DMS53 treated with DMSO at 0.1 percent for 48 hours (cell line): Measurements from ENCODE around the gene MYBPHL.
"Not testable (repeated sequence)": the region's sequence is repeated elsewhere in the genome, so short reads cannot be mapped to it uniquely, and the experiment has no call there.

Experiments used
- DNase-seq: peaks from one replicate; lab custom pipeline; 2025; ENCODE audit not compliant: unreplicated experiment; lab: John Stamatoyannopoulos, UW

The MYBPHL gene

DNA sequence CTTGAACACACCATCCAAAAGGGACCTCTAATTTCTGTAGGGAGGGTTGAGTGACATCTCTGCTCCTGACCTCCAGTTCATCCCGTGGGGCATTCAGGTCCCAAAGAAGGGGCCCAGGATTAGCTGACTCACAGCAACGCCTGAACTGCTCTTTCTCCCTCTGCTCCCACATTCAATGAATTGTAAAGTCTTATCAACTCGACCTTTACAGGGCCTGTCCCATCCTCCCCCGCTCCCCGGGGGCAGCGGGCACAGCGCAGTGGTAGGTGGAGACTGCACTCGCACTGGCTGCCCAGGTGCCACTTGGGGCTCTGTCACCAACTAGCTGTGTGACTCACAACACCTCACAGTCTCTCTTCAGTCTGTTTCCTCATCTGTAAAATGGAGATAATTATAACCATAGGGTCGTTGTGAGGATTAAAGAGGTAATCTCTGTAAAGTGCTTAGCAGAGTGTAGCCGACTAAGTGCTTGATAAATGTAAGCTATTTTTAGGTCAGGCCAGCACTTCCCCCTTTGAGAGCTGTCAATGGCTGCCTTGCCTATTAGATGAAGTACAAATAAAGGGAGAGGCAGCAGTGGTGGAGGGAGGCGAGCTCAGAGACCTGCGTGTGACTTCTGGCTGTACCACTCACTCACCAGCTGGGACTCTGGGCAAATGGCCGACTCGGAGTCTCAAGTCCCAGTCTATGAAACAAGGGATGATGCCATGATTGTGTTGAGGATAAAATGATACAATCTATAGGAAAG, 637 bp upstream of the MYBPHL start:
- peak; percentile 27 for DNase-seq

GRCh38 chr1:109305991-109306390, 820 bp downstream of the MYBPHL start:
- not testable (repeated sequence) for DNase-seq

DNA sequence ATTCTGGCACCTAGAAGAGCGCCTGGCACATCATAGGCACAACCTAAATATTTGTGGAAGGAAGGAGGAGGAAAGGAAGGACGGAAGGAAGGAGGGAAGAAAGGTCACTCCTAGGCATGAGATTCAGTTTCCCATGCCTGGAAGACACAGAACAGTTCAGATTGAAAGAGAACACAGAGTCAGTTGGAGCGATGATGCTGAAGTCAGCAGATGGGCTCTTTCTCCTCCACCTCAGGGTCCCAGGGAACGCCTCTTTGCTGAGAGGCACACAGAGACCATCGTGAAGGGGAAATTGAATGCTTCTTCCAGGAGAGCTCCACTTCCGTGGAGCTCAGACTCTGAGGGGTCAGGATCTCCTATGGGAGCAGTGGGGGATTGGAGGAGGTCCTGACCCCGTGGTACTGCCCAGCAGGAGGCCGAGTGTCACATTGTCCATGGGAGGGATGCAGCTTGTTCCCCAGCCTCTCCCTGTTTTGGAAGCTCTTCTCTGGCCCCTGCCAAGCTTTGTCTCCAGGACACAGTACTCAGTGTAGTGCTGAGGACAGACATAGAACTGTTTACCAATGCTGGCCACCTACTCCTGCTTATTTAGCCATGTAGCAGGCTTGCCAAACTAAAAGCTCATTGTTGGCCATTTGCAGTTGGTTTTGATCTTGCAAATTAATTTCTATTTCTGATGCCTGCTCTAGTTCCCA, 2.4 kb downstream of the MYBPHL start:
- DNase-seq = no peak

DNA sequence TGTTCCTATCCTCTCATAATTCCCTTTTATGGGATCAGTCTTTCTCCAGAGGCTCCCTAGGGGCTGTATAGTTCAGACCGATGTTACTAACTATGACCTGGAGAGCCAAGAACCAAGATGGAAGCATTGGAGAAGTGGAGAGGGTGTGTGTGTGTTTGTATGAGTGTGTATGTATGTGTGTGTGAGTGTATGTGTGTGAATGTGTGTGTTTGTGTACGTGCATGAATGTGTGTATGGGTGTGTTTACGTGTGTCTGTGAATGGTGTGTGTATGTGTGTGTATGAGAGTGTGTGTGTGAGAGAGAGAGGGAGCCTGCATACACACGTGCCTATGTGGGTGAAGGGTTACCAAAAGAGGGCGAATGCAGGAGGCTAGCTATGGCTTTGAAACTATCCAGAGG, 4.9 kb downstream of the MYBPHL start:
- DNase-seq = no peak

DNA sequence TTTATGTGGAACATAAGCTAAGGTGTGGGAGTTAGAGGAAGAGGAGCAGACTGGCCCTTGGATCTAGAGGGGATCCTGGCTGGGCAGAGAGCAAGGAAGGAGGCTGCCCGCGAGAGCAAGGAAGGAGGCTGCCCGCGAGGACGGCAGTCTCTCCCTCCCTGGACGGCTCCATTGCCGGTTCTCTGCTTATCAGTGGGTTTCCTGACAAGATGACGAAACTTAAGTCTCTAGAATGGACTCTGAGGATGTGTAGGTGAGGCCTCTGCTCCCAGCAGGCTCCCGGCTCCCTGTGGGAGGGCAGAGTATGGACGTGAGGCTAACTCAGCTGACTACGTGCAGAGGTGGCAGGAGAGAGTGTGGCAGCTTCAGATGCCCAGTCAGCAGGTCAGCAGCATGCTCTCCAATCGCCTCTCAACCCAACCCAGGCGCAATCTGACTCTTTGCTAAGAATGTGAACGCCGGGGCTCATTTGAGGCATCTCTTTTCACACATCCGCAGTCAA, 6.1 kb downstream of the MYBPHL start:
- DNase-seq = no peak

- no peak for DNase-seq
Measured at GRCh38 chr1:109299558-109300343, 7.1 kb downstream of the MYBPHL start.

DNA sequence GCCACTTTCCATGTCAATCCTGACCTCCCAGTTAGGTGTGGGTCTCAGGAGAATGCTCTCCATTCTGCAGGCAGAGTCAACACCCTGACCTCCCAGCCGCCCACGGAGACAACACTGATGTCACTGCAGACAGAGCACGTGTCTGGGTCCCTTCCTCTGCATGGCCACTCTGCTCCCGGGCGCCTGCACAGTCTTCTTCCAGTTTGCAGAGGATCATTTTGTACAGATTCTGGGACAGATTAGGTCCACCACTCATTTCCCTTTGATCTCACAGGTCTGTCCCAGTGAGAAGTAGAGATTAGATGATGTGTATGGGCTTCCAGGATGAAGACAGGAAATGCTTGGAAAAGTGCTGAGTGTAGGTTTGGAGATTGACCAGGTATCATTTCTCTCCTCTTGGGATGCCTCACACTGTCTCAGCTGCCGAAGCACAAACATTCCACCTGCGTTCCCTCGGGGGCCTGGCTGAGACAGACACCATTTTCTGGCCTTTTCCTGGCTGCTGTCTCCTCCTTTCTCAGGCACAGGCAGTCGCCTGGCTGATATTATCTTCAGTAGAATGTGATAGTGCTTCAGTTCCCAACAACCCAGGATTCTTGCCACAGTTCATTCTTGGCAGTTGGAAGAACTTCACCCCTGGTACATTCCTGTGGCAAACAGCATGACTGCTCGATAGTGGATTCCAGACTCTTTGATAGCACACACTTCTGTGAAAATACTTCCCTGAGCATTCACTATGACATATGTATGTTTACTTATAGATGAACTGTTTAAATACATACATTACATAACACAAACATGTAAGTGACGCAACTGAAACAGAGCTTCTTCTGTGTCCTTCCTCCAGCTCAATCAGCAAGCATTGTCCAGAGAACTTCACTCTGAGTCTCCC, 7.9 kb downstream of the MYBPHL start:
- peak; percentile 18 for DNase-seq

GRCh38 chr1:109296782-109297181, 10.0 kb downstream of the MYBPHL start:
- no peak for DNase-seq

DNA sequence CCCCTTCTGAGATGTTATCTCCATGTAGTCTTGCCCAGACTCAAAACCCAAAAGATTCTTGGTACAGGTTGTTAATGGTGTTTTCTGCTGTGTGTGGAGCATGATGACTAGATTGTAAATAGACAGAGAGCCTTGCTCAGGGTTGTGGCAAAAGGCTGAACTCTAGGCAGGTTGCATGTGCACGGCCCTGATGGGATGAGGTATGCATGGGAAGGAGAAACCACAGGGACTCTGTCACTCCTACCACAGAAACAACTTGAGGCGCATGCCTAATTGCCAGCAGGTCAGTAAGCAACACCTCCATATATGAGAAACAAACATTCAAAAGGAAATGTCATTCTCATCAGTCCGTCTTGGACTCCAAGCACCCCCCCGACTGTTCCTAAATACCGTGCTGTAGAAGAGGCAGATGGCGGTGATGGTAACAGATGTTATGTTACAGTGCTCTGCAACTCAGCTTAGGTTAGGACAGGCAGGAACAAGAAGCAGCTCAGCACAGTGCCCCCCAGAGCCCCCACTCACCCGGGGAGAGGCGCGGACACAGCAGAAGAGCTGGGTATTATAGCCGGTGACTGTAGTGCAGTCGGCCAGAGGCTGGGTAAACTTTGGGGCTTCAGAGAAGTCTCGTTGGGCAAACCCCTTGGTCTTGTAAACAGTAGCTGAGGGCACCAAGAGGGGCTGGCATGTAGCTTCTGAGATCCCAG, 10.9 kb downstream of the MYBPHL start:
- no peak for DNase-seq

DNA sequence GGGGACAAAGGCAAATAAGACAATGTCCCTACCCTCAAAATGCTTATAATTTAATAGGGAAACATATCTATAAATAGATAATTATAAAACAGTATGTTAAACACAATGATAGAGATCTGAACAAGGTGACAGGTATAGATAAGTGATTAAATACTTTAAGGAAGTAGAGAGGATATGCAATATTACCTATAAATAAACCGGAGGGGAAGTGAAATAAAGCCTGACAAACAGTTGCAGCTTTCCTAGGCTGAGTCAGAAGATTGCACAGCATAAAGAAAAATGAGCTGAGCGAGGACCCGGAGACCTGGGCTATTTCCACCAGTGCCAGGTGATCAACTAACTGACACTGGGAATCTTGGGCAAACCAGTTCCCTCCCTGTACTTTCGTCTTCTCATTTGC, 12.3 kb downstream of the MYBPHL start:
- DNase-seq = no peak

DNA sequence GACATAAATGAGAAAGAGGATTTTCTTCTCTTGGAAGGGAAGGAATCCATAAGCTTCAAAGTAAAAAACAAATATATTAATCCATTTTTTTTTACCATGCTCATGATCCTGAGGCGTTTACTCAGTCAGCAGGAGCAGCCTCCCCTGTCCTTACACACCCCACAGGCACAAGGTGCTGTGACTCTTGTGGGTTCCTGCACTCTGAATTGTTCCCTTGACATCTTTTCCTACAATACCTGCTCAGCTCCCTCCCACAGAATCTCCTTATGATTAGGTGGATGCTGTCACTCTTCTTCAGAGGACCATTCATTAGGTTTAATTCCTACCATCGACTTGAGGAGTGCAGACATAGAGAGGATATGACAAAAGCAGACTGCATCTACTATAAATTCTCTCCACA, 13.8 kb downstream of the MYBPHL start:
- no peak for DNase-seq

- DNase-seq = no peak
Measured at GRCh38 chr1:109292364-109292763, 14.4 kb downstream of the MYBPHL start.

- no peak for DNase-seq
Measured at GRCh38 chr1:109290998-109291397, 15.8 kb downstream of the MYBPHL start.

DNA sequence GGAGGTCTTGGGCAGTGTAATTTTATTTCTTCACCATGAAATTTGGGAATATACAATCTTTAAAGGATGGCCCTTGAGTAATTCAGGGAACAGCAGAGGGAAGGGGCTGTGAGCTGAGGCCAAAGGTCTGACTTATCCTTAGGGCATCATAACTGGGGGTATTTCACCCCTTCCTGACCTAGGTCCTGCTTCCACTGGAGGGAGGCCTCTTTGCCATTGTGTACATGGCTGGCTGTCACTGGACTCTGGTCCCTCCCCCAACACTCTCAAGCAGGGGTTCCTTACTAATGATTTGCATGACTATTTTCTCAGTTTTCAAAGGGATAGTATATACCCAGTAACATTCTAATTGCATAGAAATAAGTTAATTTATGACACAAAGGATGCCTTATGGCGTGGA, 16.7 kb downstream of the MYBPHL start:
- DNase-seq = no peak

GRCh38 chr1:109286762-109287161, 20.0 kb downstream of the MYBPHL start:
- DNase-seq = not testable (repeated sequence)

GRCh38 chr1:109283748-109284600, 22.8 kb downstream of the MYBPHL start:
- peak; percentile 38 for DNase-seq

DNA sequence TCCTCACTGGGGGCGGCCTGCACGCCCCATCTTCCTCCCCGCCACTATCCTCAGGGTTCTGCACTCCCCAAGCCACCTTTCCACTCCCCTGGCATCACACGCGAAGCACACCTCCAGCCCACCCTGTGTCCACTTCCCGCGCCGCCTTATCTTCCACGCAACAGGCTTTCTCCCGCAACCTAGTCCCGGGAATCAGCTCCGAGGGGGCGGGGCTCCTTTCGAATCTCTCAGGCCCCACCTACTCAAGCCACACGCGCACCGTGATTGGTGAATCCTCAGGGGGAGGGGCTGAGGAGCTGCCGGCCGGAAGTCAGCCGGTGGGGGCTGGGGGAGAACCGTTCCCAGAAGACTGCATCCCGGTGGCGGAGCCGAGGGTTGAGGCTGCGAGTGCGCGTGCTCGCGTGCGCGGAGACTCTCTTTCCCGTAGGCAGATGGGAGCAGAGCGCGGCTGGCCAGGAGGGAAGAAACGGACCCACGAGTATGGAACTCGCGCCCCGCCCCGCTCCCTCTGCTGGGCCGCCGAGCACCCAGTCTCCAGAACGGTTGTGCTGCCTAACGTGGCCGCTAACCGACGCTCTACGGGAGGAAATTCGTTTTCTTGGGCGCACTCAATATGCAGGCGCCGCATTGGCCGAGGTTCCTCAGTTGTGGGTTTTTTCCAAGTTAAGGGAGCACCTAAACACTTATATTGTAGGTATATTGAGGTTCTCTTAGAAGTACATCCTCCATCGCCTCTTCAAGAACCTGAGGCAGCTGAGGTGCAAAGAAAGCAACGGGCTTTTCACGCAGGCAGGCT, 23.7 kb downstream of the MYBPHL start, which contains the start of gene PSRC1:
TSS of gene PSRC1 (minus strand) at position 194 of the 796 bp plus-strand sequence.
- DNase-seq = peak; percentile 95

GRCh38 chr1:109282497-109282951, 24.3 kb downstream of the MYBPHL start:
- DNase-seq = peak; percentile 13
